Right renal cortex interstitium (tissue), 3 donors: ENCODE data around the gene GASK1B. TPM values are rescaled to one million over a fixed set of nuclear protein-coding genes. Genes with fewer than 3 reads are reported as not detected.

ENCODE experiments used
- DNase-seq, 3 donors: peaks; one replicate each; pipeline ENCODE4 v3.0.0-alpha.2; 2013; ENCODE audit warnings: low read depth in 3 of 3, low spot score in 2 of 3
- polyA plus RNA-seq, 3 donors: library from polyadenylated mRNA; unstranded; fragments of 120-200 nt; gene quantifications; one replicate each; pipeline ENCODE4 v1.2.1, GENCODE V29; 2013; ENCODE audit not compliant: insufficient read length in 3 of 3

Gene GASK1B
- polyA plus RNA-seq, 3 donors, result 34.4 to 44.7 (median 36.8) TPM

DNA sequence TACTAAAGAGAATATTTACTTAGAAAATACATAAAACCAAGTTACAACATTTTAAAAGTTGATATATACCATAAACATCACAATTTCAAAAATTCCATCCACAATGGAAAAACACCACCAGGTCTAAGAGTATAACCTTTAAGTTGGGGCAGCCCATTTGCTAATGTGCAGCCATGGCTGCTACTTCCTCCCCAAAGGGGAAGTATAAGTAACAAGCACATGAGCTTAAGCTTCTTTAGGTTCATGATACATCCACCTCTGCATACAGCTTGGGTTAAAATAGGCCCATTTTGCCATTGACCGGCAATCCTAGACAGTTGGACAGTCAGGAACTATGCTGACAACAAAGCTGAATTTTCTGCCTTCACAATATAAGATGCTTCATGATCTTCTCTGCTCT lies 16.6 kb upstream of the GASK1B start:
- no peak for DNase-seq

DNA sequence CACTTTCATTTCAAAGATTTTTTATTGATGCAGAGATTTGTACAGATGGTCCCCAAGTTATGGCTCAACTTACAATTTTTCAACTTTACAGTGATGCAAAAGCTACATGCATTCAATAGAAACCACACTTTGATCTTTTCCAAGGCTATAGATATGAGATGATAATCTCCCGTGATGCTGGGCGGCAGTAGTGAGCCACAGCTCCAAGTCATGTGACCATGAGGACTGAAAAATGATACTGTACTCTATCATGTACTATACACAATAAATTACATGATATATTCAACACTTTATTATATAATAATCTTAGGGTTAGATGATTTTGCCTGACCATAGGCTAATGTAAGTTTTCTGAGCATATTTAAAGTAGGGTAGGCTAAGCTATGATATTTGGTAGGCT lies 14.0 kb upstream of the GASK1B start:
- DNase-seq, result no peak

DNA sequence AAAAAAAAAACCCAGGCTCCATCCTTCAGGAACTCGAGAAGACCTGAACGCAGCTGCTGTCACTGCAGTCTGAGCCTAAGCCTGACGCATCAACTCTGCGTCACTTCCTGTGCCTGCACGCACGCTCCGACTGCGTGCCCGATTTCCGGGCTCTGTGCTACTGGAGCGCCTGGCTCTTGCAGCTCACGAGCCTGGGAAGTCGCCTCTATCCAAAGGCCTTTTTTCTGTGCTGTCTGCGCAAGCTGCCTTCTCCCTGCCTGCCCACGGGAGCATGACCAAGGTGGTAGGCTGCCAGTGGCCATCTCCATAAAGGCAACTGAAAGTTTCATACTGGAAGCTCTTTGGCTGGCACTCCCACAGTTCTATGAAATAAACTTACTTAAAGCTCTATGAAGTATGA lies 9.9 kb upstream of the GASK1B start:
- no peak for DNase-seq

- no peak for DNase-seq
Measured at GRCh38 chr4:158181906-158182305, 9.1 kb upstream of the GASK1B start.

- no peak for DNase-seq
Measured at GRCh38 chr4:158179465-158179864, 6.6 kb upstream of the GASK1B start.

DNA sequence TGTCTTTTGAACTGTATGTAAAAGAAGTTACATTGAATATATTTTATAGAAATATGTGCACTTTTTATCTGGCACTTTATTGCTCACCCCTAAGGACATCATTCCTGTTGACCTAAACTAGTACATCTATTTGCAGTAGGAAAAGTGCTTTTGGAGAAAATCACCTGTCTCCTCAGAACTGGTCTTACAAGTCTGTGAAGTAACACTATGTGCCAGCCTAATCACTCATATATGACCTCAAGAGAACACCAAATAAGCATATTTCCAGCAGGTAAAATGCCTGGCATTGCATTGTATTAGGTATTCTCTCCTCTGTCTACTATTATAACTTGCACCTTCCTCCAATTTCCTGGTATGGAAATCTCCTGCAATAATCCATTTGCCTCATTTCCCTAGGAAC lies 4.0 kb upstream of the GASK1B start:
- DNase-seq, result no peak

DNA sequence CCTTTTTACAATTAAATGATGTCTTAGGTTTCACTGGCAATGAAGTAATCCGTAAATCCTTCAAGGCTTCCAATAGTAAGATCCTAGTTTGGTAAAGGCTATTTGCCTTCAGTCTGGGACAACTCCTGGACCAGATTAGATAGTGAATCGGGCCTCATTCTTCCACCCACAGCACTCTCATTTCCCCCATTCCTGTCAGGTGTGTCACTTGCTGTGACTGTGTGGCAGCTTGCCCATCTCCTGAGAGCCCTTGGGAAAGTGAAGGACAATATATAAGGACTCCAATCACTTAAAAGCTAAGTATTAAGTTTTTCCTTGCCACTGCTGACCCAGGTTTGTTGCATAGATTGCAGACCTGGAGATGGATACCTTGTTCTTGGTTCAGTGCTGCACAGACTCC lies 3.3 kb upstream of the GASK1B start:
- DNase-seq, result no peak

DNA sequence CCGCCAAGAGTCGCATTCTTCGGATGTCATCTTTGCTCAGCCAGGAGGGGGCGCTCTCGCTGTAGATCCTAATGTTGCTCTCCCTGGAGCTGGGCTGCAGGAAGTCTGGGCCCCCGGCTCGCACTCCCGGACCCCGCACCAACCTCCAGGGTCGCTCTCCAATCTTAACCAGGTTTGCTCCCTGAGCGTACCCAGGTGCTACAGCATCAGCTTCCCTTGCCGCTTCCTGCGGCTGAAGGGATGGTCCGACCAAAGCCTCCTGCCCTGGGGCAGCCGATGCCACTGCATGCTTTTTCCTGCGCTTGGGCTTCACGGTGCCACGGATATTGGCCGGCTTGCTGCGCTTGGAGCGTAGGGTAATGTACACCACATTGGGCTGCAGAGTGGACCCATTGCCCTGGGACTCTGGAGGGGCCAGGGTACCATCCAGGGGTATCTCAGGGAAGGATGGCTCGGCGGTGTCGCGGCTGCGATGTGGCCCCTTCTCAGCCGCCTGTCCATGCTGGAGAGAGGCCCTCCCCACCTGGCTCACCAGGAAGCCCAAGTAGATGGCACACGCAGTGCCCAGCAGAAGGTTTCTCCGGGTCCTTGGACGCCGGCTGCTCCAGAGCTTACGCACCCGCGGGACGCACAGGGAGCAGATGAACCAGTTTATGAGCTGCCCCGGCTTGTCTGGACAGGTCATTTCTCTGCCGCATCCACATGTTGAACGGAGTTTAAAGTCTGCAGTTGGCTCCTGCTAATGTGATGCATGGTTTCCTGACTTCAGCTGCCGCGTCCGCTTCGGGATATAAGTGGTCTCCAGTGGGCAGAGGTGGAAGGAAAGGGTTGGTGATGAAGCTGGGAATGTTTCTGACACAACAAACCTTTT lies 1.9 kb downstream of the GASK1B start:
- no peak for DNase-seq

DNA sequence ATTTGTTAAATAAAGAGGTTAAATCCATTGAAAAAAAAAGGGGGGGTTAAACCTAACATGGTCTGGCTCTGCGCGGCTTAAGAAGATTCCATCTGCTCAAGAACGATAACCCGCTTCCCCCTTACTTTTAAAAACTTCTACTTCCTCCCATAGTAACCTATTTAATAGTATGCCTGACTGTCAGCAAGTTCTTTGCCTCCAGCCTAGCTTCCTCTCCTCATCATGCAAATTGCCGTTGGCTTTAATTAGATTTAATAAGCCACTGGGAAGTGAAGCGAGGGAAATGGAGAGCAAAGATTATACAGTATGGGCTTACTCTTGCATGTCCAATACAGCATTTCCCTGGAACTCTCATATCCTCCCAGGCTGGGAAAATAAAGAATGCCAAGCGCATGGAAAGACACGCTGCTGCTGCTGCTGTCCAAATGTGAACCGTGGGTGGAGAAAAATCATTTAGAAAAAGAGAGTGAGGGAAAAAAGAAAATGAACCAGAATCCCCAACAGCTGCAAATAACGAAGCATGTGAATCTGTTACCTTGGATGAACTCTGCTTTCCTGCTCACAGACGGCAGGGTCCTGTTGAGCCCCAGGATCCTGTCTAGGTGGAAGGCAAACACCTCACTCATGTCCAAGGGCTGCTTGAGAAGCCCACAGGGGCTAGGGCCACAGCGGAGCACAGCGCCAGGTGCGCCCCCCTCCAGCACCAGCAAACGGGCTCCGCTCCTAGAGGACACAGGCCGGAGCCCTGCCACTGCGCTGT lies 2.7 kb downstream of the GASK1B start:
- no peak for DNase-seq

GRCh38 chr4:158169506-158169905 lies 3.3 kb downstream of the GASK1B start:
- DNase-seq, result no peak

GRCh38 chr4:158168606-158169005 lies 4.2 kb downstream of the GASK1B start:
- DNase-seq, result no peak

DNA sequence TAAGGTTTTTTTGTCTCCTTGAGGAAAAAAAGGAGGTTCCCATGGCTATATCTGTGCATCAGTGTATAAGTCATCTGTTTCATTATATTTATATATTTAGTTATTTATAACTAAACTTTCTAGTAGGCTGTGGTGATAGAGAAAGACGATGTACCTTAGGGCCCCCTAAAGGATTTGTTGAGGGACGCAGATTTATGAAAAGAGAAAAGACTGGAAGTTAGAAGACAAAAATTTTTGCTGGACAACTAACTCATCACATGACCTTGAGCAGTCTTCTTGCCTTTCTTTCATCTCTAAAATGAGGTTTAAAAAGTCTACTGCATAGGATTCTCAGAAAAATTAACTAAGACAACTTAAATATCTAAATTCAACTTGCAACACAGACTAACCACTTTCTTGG lies 6.1 kb downstream of the GASK1B start:
- DNase-seq, result no peak

GRCh38 chr4:158164768-158165213 lies 8.0 kb downstream of the GASK1B start:
- no peak for DNase-seq

- no peak for DNase-seq
Measured at GRCh38 chr4:158163941-158164767, 8.7 kb downstream of the GASK1B start.

DNA sequence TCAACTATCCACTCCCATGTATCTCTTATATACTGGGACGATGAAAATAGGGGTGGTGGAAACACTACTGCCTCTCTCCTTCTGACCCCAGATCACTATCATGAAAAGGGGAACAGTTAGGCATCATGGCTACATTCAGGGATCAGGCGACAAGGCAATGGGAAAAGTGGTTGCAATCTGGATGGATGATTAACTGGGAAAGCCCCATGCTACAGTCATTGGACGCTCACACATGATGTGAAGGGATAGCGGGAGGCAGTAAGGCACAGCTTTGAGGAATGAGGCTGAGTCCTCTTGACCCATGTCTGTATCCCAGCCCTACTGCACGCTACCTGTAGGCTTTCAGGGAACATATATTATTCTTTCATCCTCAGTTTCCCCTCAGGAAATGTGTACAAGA lies 10.2 kb downstream of the GASK1B start:
- no peak for DNase-seq

- no peak for DNase-seq
Measured at GRCh38 chr4:158161551-158162354, 11.1 kb downstream of the GASK1B start.

DNA sequence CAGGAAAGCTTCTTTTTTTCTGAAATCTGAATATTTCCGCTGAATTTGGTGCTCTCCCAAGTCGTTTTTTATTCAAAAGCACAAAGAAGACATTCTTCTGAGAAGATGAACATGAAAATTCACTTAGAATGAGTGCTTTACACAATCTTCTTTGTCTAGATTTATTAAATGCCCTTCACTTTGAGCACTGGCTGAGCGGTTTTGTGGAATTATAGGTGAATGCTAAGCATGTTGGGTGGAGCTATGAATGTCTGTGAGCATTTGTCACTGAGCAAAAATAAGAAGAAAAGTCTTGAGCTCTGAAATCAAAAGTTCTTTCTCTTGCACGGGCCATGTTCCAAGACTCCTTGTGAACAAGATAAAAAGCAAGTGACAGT lies 13.1 kb downstream of the GASK1B start:
- no peak for DNase-seq

- DNase-seq, result no peak
Measured at GRCh38 chr4:158159054-158159717, 13.6 kb downstream of the GASK1B start.

DNA sequence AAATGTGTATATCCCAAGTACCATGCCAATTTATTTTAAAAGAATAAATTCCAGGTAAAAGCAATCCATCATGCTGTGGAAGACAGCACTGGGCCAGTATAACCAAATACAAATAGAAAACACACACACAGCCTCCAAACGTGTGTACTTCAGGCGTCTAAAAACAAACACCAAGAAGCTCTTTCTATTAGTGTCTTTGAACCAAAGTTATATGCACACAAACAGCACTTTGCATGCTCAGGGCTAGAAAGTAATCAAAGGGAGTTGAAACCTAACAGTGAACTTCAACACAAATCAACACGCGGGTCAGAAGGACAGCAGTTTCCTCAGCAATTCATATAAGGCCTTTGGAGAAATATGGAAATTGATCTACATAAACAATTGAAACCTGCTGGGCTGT lies 15.4 kb downstream of the GASK1B start:
- no peak for DNase-seq
